A673 (cell line): Measurements from ENCODE around the gene KYNU.

ENCODE experiments used
- EZH2 ChIP-seq: fragments of 200-600 bp; sonication (generic); IDR thresholded peaks from 2 replicates; pipeline ENCODE4 v1.6.1; 2017; ENCODE audit warnings: borderline replicate concordance, low read depth, mild to moderate bottlenecking, mixed read lengths, antibody characterized with exemption, low read length; ENCODE audit not compliant: poor library complexity, severe bottlenecking
- TF ChIP-seq, protein P1 (sequence below): fragments of 300-800, 200-600 bp; sonication (generic); conservative IDR thresholded peaks from 2 replicates; pipeline ENCODE4 v1.5.1; 2017; ENCODE audit warnings: low read depth, mild to moderate bottlenecking, antibody characterized with exemption, low read length, moderate library complexity, mixed read lengths

DNA sequence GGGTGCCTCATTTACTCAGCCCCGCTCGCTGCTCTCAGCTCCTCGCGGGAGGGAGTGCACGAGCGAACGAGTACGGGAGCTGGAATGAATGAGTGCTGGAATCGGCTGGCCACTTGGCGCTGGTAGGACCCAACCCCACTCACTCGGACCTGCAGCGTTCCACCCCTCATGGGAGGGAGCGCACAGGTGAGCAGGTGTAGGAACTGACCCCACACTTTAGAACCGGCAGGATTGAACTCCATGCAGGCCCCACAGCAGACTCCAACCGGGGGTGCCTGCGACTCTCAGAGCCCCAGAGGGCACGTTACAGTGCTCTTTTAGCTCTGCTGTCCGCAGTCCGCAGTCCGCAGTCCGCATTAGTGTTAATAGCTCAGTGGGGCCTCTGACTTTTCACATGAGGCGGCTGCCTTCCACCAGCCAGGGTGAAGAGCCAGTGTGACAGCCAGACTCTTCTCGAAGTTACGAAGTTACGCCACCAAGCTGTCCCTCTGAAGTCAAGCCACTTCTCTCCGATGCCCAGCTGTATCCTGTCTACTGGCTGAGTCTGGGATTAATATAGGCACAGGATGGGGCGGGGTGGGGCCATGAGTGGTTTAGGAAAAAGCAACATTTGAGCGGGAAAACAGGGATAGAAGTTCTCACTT lies 149.1 kb downstream of the KYNU start:
- TF ChIP-seq, protein P1, sequence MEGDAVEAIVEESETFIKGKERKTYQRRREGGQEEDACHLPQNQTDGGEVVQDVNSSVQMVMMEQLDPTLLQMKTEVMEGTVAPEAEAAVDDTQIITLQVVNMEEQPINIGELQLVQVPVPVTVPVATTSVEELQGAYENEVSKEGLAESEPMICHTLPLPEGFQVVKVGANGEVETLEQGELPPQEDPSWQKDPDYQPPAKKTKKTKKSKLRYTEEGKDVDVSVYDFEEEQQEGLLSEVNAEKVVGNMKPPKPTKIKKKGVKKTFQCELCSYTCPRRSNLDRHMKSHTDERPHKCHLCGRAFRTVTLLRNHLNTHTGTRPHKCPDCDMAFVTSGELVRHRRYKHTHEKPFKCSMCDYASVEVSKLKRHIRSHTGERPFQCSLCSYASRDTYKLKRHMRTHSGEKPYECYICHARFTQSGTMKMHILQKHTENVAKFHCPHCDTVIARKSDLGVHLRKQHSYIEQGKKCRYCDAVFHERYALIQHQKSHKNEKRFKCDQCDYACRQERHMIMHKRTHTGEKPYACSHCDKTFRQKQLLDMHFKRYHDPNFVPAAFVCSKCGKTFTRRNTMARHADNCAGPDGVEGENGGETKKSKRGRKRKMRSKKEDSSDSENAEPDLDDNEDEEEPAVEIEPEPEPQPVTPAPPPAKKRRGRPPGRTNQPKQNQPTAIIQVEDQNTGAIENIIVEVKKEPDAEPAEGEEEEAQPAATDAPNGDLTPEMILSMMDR = no peak
- TF ChIP-seq EZH2 = no peak
